Cortex of kidney (tissue), 1 donor: Measurements from ENCODE around the gene C2orf80.
"Not testable (repeated sequence)": the region's sequence is repeated elsewhere in the genome, so short reads cannot be mapped to it uniquely, and the experiment has no call there.

Source experiments
- DNase-seq: peaks from one replicate; lab custom pipeline; 2025; lab: John Stamatoyannopoulos, UW

The C2orf80 gene

DNA sequence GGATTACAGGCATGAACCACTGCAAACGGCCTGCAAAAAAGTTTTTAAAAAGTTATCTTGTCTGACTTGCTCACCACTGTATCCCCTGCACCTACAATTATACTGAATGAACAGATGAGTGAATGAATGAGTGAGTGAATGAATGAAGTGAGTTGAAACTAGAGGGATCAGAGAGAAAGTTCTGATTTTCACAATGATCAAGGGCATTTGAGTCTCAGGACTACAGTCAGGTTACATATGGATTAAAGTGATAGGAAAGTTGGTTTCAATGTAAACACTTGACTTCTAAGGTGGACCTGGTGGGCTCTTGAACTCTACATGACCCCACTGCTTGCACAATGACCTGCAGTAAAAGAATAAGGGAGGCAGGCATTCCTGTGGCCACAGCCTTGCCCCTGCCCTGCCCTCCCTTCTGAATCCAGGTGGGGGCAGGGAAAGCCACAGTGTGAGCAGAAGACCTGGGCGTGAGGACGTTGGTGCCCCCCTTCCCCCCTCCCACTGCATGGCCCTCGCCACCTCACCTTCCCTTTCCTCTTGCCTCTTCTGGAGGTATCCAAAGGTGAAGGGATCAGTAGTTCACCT is 10.7 kb downstream of the C2orf80 start:
- DNase-seq: no peak

- DNase-seq: no peak
Measured at GRCh38 chr2:208175840-208176153, 14.0 kb downstream of the C2orf80 start.

GRCh38 chr2:208175069-208175839 is 14.6 kb downstream of the C2orf80 start:
- DNase-seq: no peak

- DNase-seq: no peak
Measured at GRCh38 chr2:208174144-208174543, 15.7 kb downstream of the C2orf80 start.

- DNase-seq: no peak
Measured at GRCh38 chr2:208172125-208172524, 17.7 kb downstream of the C2orf80 start.

- no peak for DNase-seq
Measured at GRCh38 chr2:208164951-208165755, 24.7 kb downstream of the C2orf80 start.

DNA sequence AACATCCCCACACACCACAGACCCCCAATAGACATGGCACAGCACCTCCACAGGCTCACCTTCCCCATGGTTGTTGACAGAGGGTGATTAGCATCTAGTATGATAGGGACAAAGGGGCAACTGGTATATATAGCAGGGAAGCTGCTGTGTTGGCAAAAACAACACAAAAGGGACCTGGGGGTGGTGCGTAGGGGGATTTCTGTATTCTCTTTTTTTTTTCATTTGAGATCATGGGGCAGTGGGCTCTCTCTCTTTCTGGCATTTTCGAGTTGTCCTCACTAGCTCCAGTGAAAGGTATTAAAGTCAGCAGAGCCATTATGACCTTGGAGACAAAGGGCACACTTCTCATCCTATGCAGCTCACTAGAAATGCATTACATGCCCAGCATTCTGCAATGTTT is 26.3 kb downstream of the C2orf80 start, which contains the start of gene CRYGA:
Gene CRYGA (minus strand): TSS at position 101 of the 400 bp plus-strand sequence. CDS start 33 bp downstream, at position 68.
- DNase-seq: no peak

- no peak for DNase-seq
Measured at GRCh38 chr2:208156439-208156838, 33.4 kb downstream of the C2orf80 start.

- no peak for DNase-seq
Measured at GRCh38 chr2:208153156-208153555, 36.7 kb downstream of the C2orf80 start.

GRCh38 chr2:208150956-208151355 is 38.9 kb downstream of the C2orf80 start:
- DNase-seq: no peak

DNA sequence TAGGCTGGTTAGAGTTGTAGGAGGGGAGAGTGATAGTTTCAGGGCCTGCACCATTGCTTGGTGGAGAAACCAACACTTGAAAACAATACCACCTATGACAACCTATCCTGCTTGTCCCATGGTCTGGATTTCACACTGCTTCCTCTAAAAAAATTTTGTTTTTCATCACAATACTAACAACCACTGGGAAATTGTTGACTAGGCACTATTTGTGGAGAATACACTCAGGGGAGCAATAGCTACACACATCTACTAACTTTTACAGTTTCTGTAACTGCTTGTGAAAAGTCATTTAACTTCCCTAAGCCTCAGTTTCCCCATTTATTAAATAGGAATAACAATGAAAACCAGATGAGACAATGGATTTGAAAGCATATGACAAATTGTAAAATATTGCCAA is 39.7 kb downstream of the C2orf80 start:
- no peak for DNase-seq

DNA sequence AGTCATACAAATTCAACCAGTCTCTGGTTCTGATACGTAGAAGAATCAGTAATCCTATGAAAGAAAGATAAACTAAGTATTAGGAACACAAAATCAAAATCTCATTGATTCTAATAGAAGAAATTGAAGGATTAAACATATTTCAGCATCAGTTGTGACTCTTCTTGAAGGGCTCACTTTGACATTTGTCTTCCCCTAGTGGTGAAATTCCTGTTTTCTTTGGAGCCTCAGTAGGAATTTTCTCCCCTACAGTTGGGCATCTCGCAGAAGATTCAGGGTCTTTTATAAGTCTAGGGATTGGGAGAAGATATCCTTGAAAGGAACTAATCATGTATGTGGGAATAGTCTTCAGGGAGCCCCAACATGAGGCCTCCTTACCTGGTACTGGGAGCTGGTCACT is 41.0 kb downstream of the C2orf80 start:
- DNase-seq: no peak

GRCh38 chr2:208147759-208148158 is 42.1 kb downstream of the C2orf80 start:
- DNase-seq: no peak

- no peak for DNase-seq
Measured at GRCh38 chr2:208147008-208147407, 42.8 kb downstream of the C2orf80 start.

GRCh38 chr2:208146006-208146405 is 43.8 kb downstream of the C2orf80 start, which contains the start of gene CRYGB:
CRYGB (minus strand) TSS chr2:208146158; CDS start chr2:208146120, 38 bp downstream.
- no peak for DNase-seq

GRCh38 chr2:208142925-208143799 is 46.7 kb downstream of the C2orf80 start:
- DNase-seq: no peak

DNA sequence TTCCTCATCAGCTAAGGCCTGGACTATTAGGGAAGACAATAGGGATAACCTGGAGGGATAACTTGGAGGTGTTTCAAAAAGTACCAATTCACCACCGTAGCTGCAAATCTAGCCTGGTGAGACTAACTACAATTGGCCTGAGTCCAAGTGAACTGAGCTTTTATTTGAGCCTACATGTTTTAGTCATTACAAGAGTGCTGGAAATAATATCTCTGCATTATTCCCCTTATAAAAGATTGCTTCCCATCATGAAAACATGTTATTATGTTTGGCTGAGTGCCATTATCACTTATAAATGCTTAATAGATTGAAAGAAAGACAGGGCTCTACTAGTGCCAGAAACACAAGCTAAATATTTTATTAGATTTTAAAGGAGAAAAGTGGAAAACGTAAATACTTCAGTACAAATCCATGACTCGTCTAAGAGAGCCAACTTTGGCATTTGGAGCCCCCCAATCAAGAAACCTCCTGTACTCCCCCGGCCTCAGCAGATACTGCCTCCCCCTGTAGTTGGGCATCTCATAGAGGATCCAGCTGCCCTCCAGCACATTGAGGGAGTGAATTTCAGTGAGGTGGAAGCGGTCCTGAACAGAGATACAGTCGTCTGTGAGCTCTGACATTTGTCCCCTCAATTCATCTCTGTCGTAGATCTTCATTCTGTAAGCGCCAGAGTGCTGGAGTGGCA is 47.4 kb downstream of the C2orf80 start:
- no peak for DNase-seq

DNA sequence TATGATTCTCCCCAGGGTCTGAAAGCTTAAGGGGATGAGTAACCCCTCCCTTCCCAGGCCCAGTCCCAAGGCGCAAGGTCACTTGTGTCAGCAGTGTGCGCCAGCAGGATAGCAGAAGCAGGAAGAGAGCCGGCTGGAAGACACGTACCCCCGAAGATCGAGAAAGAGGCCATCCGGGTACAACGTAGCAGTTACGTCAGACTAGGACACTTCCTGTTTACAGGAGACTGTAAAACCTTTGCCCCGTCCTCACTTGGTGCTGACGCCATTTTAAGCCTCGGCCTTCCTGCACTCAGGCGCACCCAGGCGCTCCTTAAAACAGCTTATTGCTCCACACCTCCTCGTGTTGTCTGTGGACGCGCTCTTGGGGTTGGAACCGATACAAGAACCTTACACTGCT is 50.4 kb downstream of the C2orf80 start:
- DNase-seq: no peak

DNA sequence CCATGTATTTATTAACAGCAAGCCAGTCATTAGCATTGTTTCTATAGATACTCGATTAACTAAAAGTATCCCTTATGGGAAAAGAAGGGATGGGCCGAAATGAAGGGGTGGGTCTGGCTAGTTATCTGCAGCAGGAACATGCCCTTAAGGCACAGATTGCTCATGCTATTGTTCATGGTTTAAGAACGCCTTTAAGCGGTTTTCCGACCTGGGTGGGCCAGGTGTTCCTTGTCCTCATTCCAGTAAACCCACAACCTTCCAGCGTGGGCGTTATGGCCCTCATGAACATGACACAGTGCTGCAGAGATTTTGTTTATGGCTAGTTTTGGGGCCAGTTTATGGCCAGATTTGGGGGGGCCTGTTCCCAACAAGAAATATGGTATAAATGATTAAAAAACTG is 51.5 kb downstream of the C2orf80 start:
- DNase-seq: not testable (repeated sequence)

DNA sequence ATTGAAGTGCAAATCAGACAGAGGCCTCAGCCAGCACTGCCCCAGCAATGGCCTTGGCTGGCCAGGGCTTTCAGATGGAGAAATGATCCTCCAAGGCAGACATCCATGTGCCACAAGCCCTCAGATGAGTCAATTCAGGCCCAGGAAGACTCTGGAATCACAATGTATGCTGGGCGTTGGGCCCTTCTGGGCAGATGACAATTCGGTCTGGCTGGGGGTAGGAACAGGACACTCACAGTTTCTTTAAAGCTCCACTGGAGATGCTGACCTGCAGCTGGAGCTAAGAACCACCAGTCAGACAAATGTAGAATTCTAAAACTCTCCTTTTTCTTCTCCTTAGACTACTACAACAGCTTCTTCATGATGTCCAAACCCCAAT is 53.1 kb downstream of the C2orf80 start:
- no peak for DNase-seq
